PC-9 (cell line): ENCODE data around the gene LMNTD2. TPM values are rescaled to one million over a fixed set of nuclear protein-coding genes. Genes with fewer than 3 reads are reported as not detected.

Experiments
- BruUV-seq: library from RNA; stranded (reverse); fragments of 400-500 nt; replicated peaks from 2 replicates; lab custom pipeline; 2021; lab: Mats Ljungman, UMichigan
- CTCF ChIA-PET: fragments of 300-600 bp; sonication (Branson Sonifier 250); formaldehyde crosslinking; loops from one replicate; lab custom pipeline; 2022; ENCODE audit warnings: antibody characterized with exemption; lab: Charles Lee
- POLR2A ChIA-PET: fragments of 300-600 bp; sonication (Branson Sonifier 250); formaldehyde crosslinking; loops from one replicate; lab custom pipeline; 2022; ENCODE audit warnings: antibody characterized with exemption; ENCODE audit not compliant: unreplicated experiment; lab: Charles Lee
- DNase-seq, 2 experiments: peaks; one replicate each; pipeline versions ENCODE4 v3.0.0 to v3.0.0-alpha.2; 2015 to 2022; ENCODE audit warnings: mixed read lengths in 1 of 2
- H2AFZ ChIP-seq: fragments of 200-600 bp; sonication (generic); 2 replicates; pipeline ENCODE4 v1.8.1; 2017; ENCODE audit warnings: antibody characterized with exemption
- H3F3A ChIP-seq: fragments of 200-600 bp; sonication (generic); 2 replicates; pipeline ENCODE4 v1.8.1; 2017; ENCODE audit warnings: antibody characterized with exemption, mild to moderate bottlenecking, low read depth; ENCODE audit not compliant: insufficient read depth
- H3K27ac ChIP-seq: fragments of 200-600 bp; sonication (generic); 2 replicates; pipeline ENCODE4 v1.6.1; 2016; ENCODE audit warnings: mixed run types
- H3K27me3 ChIP-seq: fragments of 200-600 bp; sonication (generic); 2 replicates; pipeline ENCODE4 v1.6.1; 2016; ENCODE audit warnings: low read depth, mixed run types; ENCODE audit not compliant: insufficient read depth
- H3K36me3 ChIP-seq: fragments of 200-600 bp; sonication (generic); 2 replicates; pipeline ENCODE4 v1.6.1; 2016; ENCODE audit warnings: low read depth, mixed run types
- H3K4me1 ChIP-seq: fragments of 200-600 bp; sonication (generic); replicated peaks from 2 replicates; pipeline ENCODE4 v1.6.1; 2016; ENCODE audit warnings: mixed run types; ENCODE audit not compliant: insufficient read depth
- H3K4me2 ChIP-seq: fragments of 200-600 bp; sonication (generic); 2 replicates; pipeline ENCODE4 v1.6.1; 2017; ENCODE audit warnings: mixed run types
- H3K4me3 ChIP-seq: fragments of 200-600 bp; sonication (generic); 2 replicates; pipeline ENCODE4 v1.6.1; 2016; ENCODE audit warnings: mixed run types
- H3K79me2 ChIP-seq: fragments of 200-600 bp; sonication (generic); 2 replicates; pipeline ENCODE4 v1.6.1; 2017; ENCODE audit warnings: low read depth, mixed run types
- H3K9me2 ChIP-seq: fragments of 200-600 bp; sonication (generic); 2 replicates; pipeline ENCODE4 v1.8.1; 2017; ENCODE audit warnings: mild to moderate bottlenecking; ENCODE audit not compliant: insufficient read depth
- H3K9me3 ChIP-seq: fragments of 200-600 bp; sonication (generic); 2 replicates; pipeline ENCODE4 v1.8.1; 2016; ENCODE audit warnings: low read depth; ENCODE audit not compliant: insufficient read depth
- H4K20me1 ChIP-seq: fragments of 200-600 bp; sonication (generic); 2 replicates; pipeline ENCODE4 v1.8.1; 2017; ENCODE audit not compliant: insufficient read depth
- EZH2 ChIP-seq: fragments of 200-600 bp; sonication (generic); IDR thresholded peaks from 2 replicates; pipeline ENCODE4 v1.8.0; 2017; ENCODE audit warnings: antibody characterized with exemption, low read depth
- intact Hi-C: fragments of 100-400 bp; cut with micrococcal nuclease; formaldehyde crosslinking; loops from one replicate; pipeline ENCODE4 v1.10.0; 2022; ENCODE audit not compliant: unreplicated experiment
- total RNA-seq: library from RNA; stranded (reverse); gene quantifications from 2 replicates; pipeline ENCODE4 v1.2.3, GENCODE V29; 2021
- TF ChIP-seq, protein P1 (sequence below): fragments of 200-600 bp; sonication (generic); conservative IDR thresholded peaks from 2 replicates; pipeline ENCODE4 v1.6.1; 2017; ENCODE audit warnings: mixed run types, antibody characterized with exemption, mild to moderate bottlenecking, moderate library complexity

The LMNTD2 gene
- total RNA-seq, 1 experiment from 2014 or later: 16.3 TPM

DNA sequence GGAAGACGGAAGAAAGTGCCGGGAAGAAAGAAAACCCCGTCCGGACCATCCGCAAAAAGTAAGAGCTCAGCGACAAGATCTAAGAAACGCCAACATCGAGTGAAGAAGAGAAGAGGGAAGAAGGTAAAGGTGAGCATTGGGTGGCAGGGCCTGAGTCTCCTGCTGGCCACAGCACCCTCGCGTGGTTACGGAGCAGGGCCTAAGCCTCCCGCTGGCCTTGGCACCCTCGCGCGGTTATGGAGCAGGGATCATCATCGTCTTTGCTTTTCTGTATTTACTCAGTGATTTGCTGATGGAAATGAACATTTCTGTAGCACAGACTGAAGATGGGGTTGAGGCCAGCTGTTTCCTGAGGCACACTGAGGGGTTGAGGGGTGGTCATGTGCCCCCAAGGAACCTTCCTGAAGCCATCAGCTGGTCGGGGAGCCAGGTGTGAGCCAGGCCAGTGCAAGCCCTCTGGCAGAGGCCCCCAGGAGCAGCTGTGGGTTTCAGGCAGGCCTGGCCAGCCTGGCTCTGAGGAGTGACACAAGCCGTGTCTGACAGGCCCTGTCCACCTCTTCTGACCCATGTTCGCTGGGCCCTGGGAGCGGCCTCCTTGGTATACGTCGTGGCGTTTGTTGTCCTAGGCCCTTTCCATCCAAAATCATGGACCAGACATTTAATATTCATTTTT, 41.2 kb upstream of the LMNTD2 start:
- Histone ChIP-seq H3K36me3 (no peaks in the 10 kb centered on the region), H3F3A (no peaks in the 10 kb centered on the region), H3K27me3 (no peaks in the 10 kb centered on the region), H3K4me3 (no peak overlapping the region), H4K20me1 (no peaks in the 10 kb centered on the region; the same call in 1 of the 2 replicates), H2AFZ (no peak overlapping the region), H3K4me2 (no peak overlapping the region), H3K27ac (no peak overlapping the region), H3K9me2 (no peaks in the 10 kb centered on the region), H3K9me3 (no peaks in the 10 kb centered on the region), H3K4me1 (no peaks in the 10 kb centered on the region), H3K79me2 (no peaks in the 10 kb centered on the region)
- CTCF ChIA-PET: no interaction called here
- BruUV-seq: no TSS peak
- POLR2A ChIA-PET: no interaction called here
- TF ChIP-seq, protein P1, sequence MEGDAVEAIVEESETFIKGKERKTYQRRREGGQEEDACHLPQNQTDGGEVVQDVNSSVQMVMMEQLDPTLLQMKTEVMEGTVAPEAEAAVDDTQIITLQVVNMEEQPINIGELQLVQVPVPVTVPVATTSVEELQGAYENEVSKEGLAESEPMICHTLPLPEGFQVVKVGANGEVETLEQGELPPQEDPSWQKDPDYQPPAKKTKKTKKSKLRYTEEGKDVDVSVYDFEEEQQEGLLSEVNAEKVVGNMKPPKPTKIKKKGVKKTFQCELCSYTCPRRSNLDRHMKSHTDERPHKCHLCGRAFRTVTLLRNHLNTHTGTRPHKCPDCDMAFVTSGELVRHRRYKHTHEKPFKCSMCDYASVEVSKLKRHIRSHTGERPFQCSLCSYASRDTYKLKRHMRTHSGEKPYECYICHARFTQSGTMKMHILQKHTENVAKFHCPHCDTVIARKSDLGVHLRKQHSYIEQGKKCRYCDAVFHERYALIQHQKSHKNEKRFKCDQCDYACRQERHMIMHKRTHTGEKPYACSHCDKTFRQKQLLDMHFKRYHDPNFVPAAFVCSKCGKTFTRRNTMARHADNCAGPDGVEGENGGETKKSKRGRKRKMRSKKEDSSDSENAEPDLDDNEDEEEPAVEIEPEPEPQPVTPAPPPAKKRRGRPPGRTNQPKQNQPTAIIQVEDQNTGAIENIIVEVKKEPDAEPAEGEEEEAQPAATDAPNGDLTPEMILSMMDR: no peak
- TF ChIP-seq EZH2: no peak
- DNase-seq: no peak
- intact Hi-C loops: no loop called here

- ChIA-PET POLR2A (no interaction called here), CTCF (no interaction called here)
- H2AFZ ChIP-seq: no peak overlapping the region
- H3K4me1 ChIP-seq: no peaks in the 10 kb centered on the region
- no peaks in the 10 kb centered on the region for H3F3A ChIP-seq
- H3K36me3 ChIP-seq: no peaks in the 10 kb centered on the region
- intact Hi-C loops: no loop called here
- TF ChIP-seq EZH2: no peak
- TF ChIP-seq, protein P1: no peak
- BruUV-seq: no TSS peak
- H3K9me2 ChIP-seq: no peaks in the 10 kb centered on the region
- no peak overlapping the region for H3K27ac ChIP-seq
- H3K9me3 ChIP-seq: no peaks in the 10 kb centered on the region
- no peak overlapping the region for H3K4me2 ChIP-seq
- no peaks in the 10 kb centered on the region for H3K79me2 ChIP-seq
- no peak for DNase-seq
- no peaks in the 10 kb centered on the region for H3K27me3 ChIP-seq
- peaks cover 4% of the 10 kb centered on the region for H4K20me1 ChIP-seq
- no peak overlapping the region for H3K4me3 ChIP-seq
Observed at GRCh38 chr11:598005-598680, 37.6 kb upstream of the LMNTD2 start.

DNA sequence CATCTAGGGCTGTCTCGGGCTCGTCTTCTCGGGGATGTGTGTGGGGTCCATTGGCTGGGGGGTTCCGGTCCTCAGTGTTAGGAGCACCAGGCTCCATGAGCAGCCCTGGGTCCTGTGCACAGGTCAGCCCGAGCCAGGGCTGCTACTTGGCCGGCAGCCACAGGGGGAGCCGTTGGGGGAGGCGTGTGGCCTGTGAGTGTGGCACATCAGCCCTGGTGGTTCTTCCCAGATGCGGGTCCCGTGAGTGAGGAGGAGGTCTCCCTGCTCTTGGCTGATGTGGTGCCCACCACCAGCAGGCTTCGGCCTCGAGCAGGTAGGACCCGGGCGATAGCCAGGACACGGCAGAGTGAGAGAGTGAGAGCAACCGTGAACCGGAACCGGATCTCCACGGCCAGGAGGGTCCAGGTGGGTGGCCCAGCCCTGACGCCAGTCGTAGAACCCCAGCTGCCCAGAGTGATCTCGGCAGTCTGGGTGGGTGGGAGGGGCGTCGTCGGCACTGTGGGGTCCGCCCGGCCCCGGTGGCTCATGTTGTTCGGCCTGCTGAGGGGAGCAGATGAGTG, 36.7 kb upstream of the LMNTD2 start:
- Histone ChIP-seq H3K9me2 (no peaks in the 10 kb centered on the region), H3K36me3 (no peaks in the 10 kb centered on the region), H3K27me3 (no peaks in the 10 kb centered on the region), H3K79me2 (no peaks in the 10 kb centered on the region), H2AFZ (no peak overlapping the region), H4K20me1 (peaks cover 4% of the 10 kb centered on the region), H3K4me2 (no peak overlapping the region), H3K4me3 (no peak overlapping the region), H3K4me1 (no peaks in the 10 kb centered on the region), H3F3A (no peaks in the 10 kb centered on the region), H3K9me3 (no peaks in the 10 kb centered on the region), H3K27ac (no peak overlapping the region)
- TF ChIP-seq, protein P1: no peak; the same call in 1 of the 2 replicates
- TF ChIP-seq EZH2: no peak
- BruUV-seq: no TSS peak
- ChIA-PET POLR2A (no interaction called here), CTCF (no interaction called here)
- intact Hi-C loops: no loop called here
- DNase-seq: no peak
